HUES64 (cell line): ENCODE measurements around the gene PON1.

Experiments
- H3K27ac ChIP-seq: 2 replicates; pipeline ENCODE4 v1.7.0; 2013; ENCODE audit warnings: low read depth, low read length, inconsistent platforms
- H3K27me3 ChIP-seq: 2 replicates; pipeline ENCODE4 v1.6.1; 2013; ENCODE audit warnings: mild to moderate bottlenecking, low read length; ENCODE audit not compliant: insufficient read depth
- H3K36me3 ChIP-seq: 2 replicates; pipeline ENCODE4 v1.6.1; 2013; ENCODE audit warnings: mild to moderate bottlenecking, low read length; ENCODE audit not compliant: insufficient read depth
- H3K4me1 ChIP-seq: 2 replicates; pipeline ENCODE4 v1.6.1; 2013; ENCODE audit warnings: mild to moderate bottlenecking, low read length, moderate library complexity; ENCODE audit not compliant: insufficient read depth
- H3K4me3 ChIP-seq: 2 replicates; pipeline ENCODE4 v1.5.1; 2013; ENCODE audit warnings: mild to moderate bottlenecking, low read length, moderate library complexity
- H3K9ac ChIP-seq: 2 replicates; pipeline ENCODE4 v1.6.1; 2013; ENCODE audit warnings: mild to moderate bottlenecking, low read depth, low read length
- H3K9me3 ChIP-seq: 2 replicates; pipeline ENCODE4 v1.6.1; 2013; ENCODE audit warnings: low read depth, low read length; ENCODE audit not compliant: insufficient read depth
- WGBS: fragments of 150-250, 120-280 bp; methylation state at CpG from one replicate; pipeline ENCODE4 v1.1.7; 2013; ENCODE audit warnings: missing lambda C conversion rate; 5-methylcytosine and 5-hydroxymethylcytosine counted together

The PON1 gene

DNA sequence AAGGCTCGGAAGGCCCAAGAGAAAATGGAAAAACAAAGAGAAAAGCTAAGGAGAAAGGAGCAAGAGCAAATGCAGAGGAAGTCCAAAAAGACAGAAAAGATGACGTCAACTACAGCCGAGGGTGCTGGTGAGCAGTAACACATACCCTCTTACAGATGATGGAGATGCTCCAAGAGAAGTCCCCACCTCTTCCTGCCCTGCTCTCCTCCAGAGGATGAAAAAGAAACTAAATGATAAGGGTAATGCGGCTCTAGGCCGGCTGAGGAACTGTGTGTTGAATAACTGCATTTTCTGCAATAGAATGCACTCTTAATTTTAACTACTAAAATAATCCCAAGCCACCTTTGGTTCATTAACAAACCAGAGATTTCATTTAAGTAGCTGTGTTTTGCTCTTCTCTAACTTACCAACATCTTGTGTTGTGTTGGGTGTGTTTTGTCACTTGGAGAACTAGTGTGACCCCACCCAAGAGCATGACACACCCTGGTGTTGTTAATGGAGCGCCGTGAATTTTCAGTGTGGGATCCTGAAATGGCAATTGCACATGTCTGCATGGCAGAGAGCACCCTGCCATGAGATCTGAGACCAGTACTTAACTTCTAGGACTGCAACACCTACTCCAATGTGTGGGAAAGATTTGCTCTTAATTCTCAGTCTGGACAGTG is 34.0 kb downstream of the PON1 start:
- Histone ChIP-seq H3K9me3 (no peaks in the 10 kb centered on the region), H3K36me3 (peaks cover 21% of the 10 kb centered on the region), H3K4me3 (no peak overlapping the region), H3K27ac (no peak overlapping the region), H3K9ac (no peak overlapping the region), H3K4me1 (no peaks in the 10 kb centered on the region), H3K27me3 (no peaks in the 10 kb centered on the region)
- WGBS: over 99% methylated on average over 6 of the region's 7 CpGs

GRCh38 chr7:95286096-95286495 is 38.2 kb downstream of the PON1 start:
- no peak overlapping the region for H3K27ac ChIP-seq
- peaks cover 21% of the 10 kb centered on the region for H3K36me3 ChIP-seq
- H3K4me1 ChIP-seq: no peaks in the 10 kb centered on the region
- H3K4me3 ChIP-seq: no peak overlapping the region
- H3K9ac ChIP-seq: no peak overlapping the region
- H3K27me3 ChIP-seq: no peaks in the 10 kb centered on the region
- no peaks in the 10 kb centered on the region for H3K9me3 ChIP-seq
- 96% methylated on average over 2 of the region's 2 CpGs for WGBS

GRCh38 chr7:95279417-95279816 is 44.9 kb downstream of the PON1 start:
- Histone ChIP-seq H3K4me3 (no peak overlapping the region), H3K36me3 (peaks cover 5% of the 10 kb centered on the region), H3K27me3 (no peaks in the 10 kb centered on the region), H3K27ac (no peak overlapping the region), H3K9ac (no peak overlapping the region), H3K9me3 (no peaks in the 10 kb centered on the region), H3K4me1 (no peaks in the 10 kb centered on the region)
- WGBS: 94% methylated on average over 1 of the region's 2 CpGs

DNA sequence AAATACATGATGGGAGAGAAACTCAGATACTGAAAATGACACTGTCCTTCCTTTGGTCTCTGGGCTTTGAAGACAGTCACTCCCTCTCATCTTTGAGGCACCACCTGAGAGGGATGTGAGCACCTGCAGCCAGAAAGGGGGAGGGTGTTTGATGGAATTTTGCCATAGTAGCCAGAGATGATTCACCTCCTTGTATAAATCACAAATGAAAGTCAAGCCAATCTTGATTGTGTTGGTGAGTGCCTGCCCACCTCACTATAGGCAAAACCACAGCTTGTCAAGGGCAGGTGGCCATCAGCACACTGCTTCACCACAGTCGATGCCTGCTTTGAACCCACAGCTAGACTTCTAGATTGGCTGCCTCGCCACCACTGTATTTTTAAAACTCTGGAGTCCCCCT is 48.2 kb downstream of the PON1 start:
- Histone ChIP-seq H3K9me3 (no peaks in the 10 kb centered on the region), H3K4me3 (no peak overlapping the region), H3K4me1 (no peaks in the 10 kb centered on the region), H3K36me3 (peaks cover 12% of the 10 kb centered on the region), H3K27ac (no peak overlapping the region), H3K9ac (no peak overlapping the region), H3K27me3 (no peaks in the 10 kb centered on the region)
- WGBS: 71% methylated on average over 2 of the region's 2 CpGs

GRCh38 chr7:95269640-95270039 is 54.7 kb downstream of the PON1 start:
- no peak overlapping the region for H3K27ac ChIP-seq
- 96% methylated on average over 4 of the region's 5 CpGs for WGBS

GRCh38 chr7:95267754-95268153 is 56.6 kb downstream of the PON1 start:
- Histone ChIP-seq H3K4me1 (peaks cover 20% of the 10 kb centered on the region), H3K36me3 (peaks cover 6% of the 10 kb centered on the region), H3K9me3 (no peaks in the 10 kb centered on the region), H3K9ac (no peak overlapping the region), H3K27ac (no peak overlapping the region; the same call in 1 of the 2 replicates), H3K4me3 (no peak overlapping the region), H3K27me3 (no peaks in the 10 kb centered on the region)
- 71% methylated on average over 2 of the region's 2 CpGs for WGBS

More at GRCh38 chr7:95269640-95270039, 54.7 kb downstream of the PON1 start:
- Histone ChIP-seq H3K4me1 (peaks cover 16% of the 10 kb centered on the region), H3K36me3 (peaks cover 15% of the 10 kb centered on the region), H3K9ac (no peak overlapping the region), H3K4me3 (no peak overlapping the region), H3K9me3 (no peaks in the 10 kb centered on the region), H3K27me3 (no peaks in the 10 kb centered on the region)

DNA sequence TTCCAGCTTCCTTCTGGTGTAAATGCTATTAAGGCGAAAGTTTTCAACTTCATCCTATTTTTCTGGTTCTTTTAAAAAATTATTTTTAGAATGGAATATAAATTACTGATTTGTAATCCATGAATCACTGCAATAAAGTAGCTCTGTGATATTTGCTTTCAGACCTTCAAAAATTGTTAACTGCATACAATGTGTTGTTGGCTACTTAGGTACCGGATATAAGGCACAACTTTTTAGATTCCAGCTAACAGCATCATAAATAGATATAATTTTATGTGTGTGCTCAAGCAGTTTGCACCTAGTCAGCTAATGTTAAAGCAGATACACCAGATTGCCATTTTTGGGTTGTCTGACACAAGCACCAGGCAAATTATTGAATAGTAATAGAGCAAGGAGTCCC is 58.7 kb downstream of the PON1 start:
- H3K4me3 ChIP-seq: no peak overlapping the region
- peaks cover 6% of the 10 kb centered on the region for H3K36me3 ChIP-seq
- no peaks in the 10 kb centered on the region for H3K27me3 ChIP-seq
- WGBS: 100% methylated on average over 1 of the region's 2 CpGs
- no peak overlapping the region for H3K27ac ChIP-seq
- peaks cover 27% of the 10 kb centered on the region for H3K4me1 ChIP-seq
- no peak overlapping the region for H3K9ac ChIP-seq
- H3K9me3 ChIP-seq: no peaks in the 10 kb centered on the region

GRCh38 chr7:95264363-95264891 is 59.9 kb downstream of the PON1 start:
- Histone ChIP-seq H3K9me3 (no peaks in the 10 kb centered on the region), H3K36me3 (peaks cover 6% of the 10 kb centered on the region), H3K4me1 (peaks cover 27% of the 10 kb centered on the region), H3K9ac (no peak overlapping the region), H3K27ac (no peak overlapping the region), H3K27me3 (no peaks in the 10 kb centered on the region), H3K4me3 (no peak overlapping the region)
- 96% methylated on average over 6 of the region's 6 CpGs for WGBS

DNA sequence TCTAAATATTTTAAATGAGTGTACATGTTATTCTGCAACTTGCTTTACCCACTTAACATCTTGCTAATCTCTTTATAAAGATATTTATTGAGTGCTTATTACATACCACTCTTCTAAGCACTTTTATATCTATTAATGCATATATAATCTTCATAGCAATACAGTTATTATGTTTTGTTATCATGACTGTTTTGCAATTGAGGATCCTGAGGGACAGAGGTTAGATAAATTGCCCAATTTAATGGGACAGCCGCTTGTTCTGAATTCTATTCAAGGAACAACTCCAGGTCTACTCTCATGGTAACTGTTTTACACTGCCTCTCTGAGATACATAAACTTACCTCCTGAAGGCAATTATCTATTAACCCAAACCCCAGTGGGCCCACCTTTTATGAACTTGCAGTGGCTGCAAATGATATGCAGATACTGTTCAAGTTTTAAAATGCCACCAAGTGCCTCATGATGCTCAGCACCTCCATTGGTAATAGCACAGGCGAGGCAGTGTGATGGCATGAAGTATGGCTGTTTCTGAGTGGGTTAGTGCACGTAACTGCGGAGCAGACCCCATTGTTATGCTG is 60.5 kb downstream of the PON1 start:
- Histone ChIP-seq H3K36me3 (peaks cover 3% of the 10 kb centered on the region; the same call in 1 of the 2 replicates), H3K27me3 (no peaks in the 10 kb centered on the region), H3K9me3 (no peaks in the 10 kb centered on the region), H3K9ac (no peak overlapping the region), H3K4me1 (peaks cover 27% of the 10 kb centered on the region), H3K27ac (no peak overlapping the region), H3K4me3 (no peak overlapping the region)
- WGBS: 97% methylated on average over 4 of the region's 4 CpGs

DNA sequence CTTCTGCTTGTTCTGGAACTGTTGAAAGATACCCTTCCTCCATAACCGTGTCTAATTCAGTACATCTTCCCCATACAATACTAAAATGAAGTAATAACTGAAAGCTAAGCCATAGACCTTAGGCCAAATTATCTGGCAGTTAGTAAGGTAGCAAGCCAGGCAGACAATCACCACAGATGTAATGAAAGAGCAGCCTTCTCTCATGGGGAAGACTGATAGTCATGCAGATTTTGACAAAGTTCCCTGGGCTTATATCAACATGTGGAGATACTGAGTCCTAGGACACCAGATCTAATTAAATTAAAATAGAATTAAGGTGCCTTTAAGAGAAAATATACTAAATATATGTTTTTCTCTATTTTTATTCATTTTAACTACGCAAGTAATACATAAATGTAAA is 61.5 kb downstream of the PON1 start:
- H3K9me3 ChIP-seq: no peaks in the 10 kb centered on the region
- no peak overlapping the region for H3K9ac ChIP-seq
- no peak overlapping the region for H3K27ac ChIP-seq
- no peak overlapping the region for H3K4me3 ChIP-seq
- H3K27me3 ChIP-seq: no peaks in the 10 kb centered on the region
- peaks cover 24% of the 10 kb centered on the region for H3K4me1 ChIP-seq
- 92% methylated on average over 1 of the region's 2 CpGs for WGBS
- H3K36me3 ChIP-seq: no peaks in the 10 kb centered on the region

GRCh38 chr7:95261895-95262415 is 62.4 kb downstream of the PON1 start:
- no peak overlapping the region for H3K4me3 ChIP-seq
- H3K27me3 ChIP-seq: no peaks in the 10 kb centered on the region
- H3K4me1 ChIP-seq: peaks cover 15% of the 10 kb centered on the region
- no peaks in the 10 kb centered on the region for H3K36me3 ChIP-seq
- no peak overlapping the region for H3K9ac ChIP-seq
- H3K9me3 ChIP-seq: no peaks in the 10 kb centered on the region
- H3K27ac ChIP-seq: no peak overlapping the region
